ENCODE results near the gene CCDC184.
"Not testable (repeated sequence)": the region's sequence is repeated elsewhere in the genome, so short reads cannot be mapped to it uniquely, and the experiment has no call there.

The CCDC184 gene

GRCh38 chr12:48219631-48220030, 36.2 kb downstream of the CCDC184 start:
- no peak for TF ChIP-seq CTCF (conservative IDR thresholded peaks at IDR 0.05; ENCODE audit: control insufficient read depth, insufficient read depth, low read depth, low read length)
- no peak overlapping the region for H3K4me3 ChIP-seq (ENCODE audit: control insufficient read depth, low read depth, low read length)
- DNase-seq (ENCODE audit: low read depth) = no peak

GRCh38 chr12:48220701-48221100, 37.3 kb downstream of the CCDC184 start:
- H3K4me3 ChIP-seq (ENCODE audit: control insufficient read depth, low read depth, low read length) = no peak overlapping the region
- no peak for TF ChIP-seq CTCF (conservative IDR thresholded peaks at IDR 0.05; ENCODE audit: control insufficient read depth, insufficient read depth, low read depth, low read length)
- no peak for DNase-seq (ENCODE audit: low read depth)

- DNase-seq (ENCODE audit: low read depth) = peak; percentile 2
- no peak for TF ChIP-seq CTCF (conservative IDR thresholded peaks at IDR 0.05; ENCODE audit: control insufficient read depth, insufficient read depth, low read depth, low read length)
- H3K4me3 ChIP-seq (ENCODE audit: control insufficient read depth, low read depth, low read length) = no peak overlapping the region
These were observed 38.2 kb downstream of the CCDC184 start for GRCh38 chr12:48221645-48222044.

- not testable (repeated sequence) for H3K4me3 ChIP-seq (ENCODE audit: control insufficient read depth, low read depth, low read length); DNase-seq (ENCODE audit: low read depth)
These were observed 41.1 kb downstream of the CCDC184 start for GRCh38 chr12:48224533-48224932.

GRCh38 chr12:48231169-48231958, 47.9 kb downstream of the CCDC184 start:
- not testable (repeated sequence) for H3K4me3 ChIP-seq (ENCODE audit: control insufficient read depth, low read depth, low read length)

More at GRCh38 chr12:48231169-48231958, 47.9 kb downstream of the CCDC184 start:
- DNase-seq (ENCODE audit: low read depth) = not testable (repeated sequence)
